AG04449 (cell line): ENCODE data around the gene ARHGEF26.

Experiments
- CTCF ChIA-PET: fragments of 350-600 bp; formaldehyde crosslinking; extraction: SDS; loops from one replicate; lab custom pipeline; 2021; ENCODE audit warnings: antibody characterized with exemption; lab: Yijun Ruan, JAX
- POLR2A ChIA-PET: fragments of 400-600, 350-600 bp; formaldehyde crosslinking; extraction: SDS; loops from one replicate; lab custom pipeline; 2020; ENCODE audit warnings: antibody characterized with exemption, inconsistent platforms; lab: Yijun Ruan, JAX
- DNase-seq: peaks from one replicate; pipeline ENCODE4 v3.0.0-alpha.2; 2010; ENCODE audit warnings: low read depth, low spot score
- H3K4me3 ChIP-seq: 2 replicates; pipeline ENCODE4 v1.5.1; 2011; ENCODE audit warnings: low read depth, mild to moderate bottlenecking, control low read depth, low read length
- CTCF ChIP-seq: IDR thresholded peaks from one replicate; pipeline ENCODE4 v1.5.1; 2011; ENCODE audit warnings: mild to moderate bottlenecking, moderate library complexity, low read length, control low read depth, inconsistent platforms; ENCODE audit not compliant: insufficient read depth; ENCODE audit errors: missing control alignments

Gene ARHGEF26

GRCh38 chr3:154132777-154133375, 11.7 kb downstream of the ARHGEF26 start:
- no peak for TF ChIP-seq CTCF
- H3K4me3 ChIP-seq, result no peak overlapping the region
- DNase-seq, result no peak
- ChIA-PET POLR2A (no interaction called here), CTCF (no interaction called here)

- no peak for TF ChIP-seq CTCF
- CTCF ChIA-PET, result no interaction called here
- POLR2A ChIA-PET, result no interaction called here
- H3K4me3 ChIP-seq, result no peak overlapping the region
- no peak for DNase-seq
These were observed 14.5 kb downstream of the ARHGEF26 start for GRCh38 chr3:154135511-154136173.

- ChIA-PET CTCF (no interaction called here), POLR2A (no interaction called here)
- H3K4me3 ChIP-seq, result no peak overlapping the region
- TF ChIP-seq CTCF, result no peak
- no peak for DNase-seq
These were observed 15.8 kb downstream of the ARHGEF26 start for GRCh38 chr3:154137036-154137435.

- ChIA-PET POLR2A (no interaction called here), CTCF (no interaction called here)
- no peak for DNase-seq
- no peak overlapping the region for H3K4me3 ChIP-seq
- no peak for TF ChIP-seq CTCF
These were observed 18.8 kb downstream of the ARHGEF26 start for GRCh38 chr3:154139996-154140436.

GRCh38 chr3:154142608-154143007, 21.4 kb downstream of the ARHGEF26 start:
- no peak for DNase-seq
- POLR2A ChIA-PET, result no interaction called here
- H3K4me3 ChIP-seq, result no peak overlapping the region
- CTCF ChIA-PET, result no interaction called here
- no peak for TF ChIP-seq CTCF

- TF ChIP-seq CTCF, result no peak
- POLR2A ChIA-PET, result no interaction called here
- no peak overlapping the region for H3K4me3 ChIP-seq
- CTCF ChIA-PET, result no interaction called here
- no peak for DNase-seq
These were observed 22.7 kb downstream of the ARHGEF26 start for GRCh38 chr3:154143873-154144272.
